GM23338 (cell line): ENCODE results near the gene RHBDF2. TPM values are rescaled to one million over a fixed set of nuclear protein-coding genes. Genes with fewer than 3 reads are reported as not detected.

ENCODE experiments used
- ATAC-seq: fragments of 200-7000 bp; cut with Tn5 transposase; 3 replicates; pipeline ENCODE4 v1.9.1; 2020
- DNase-seq: peaks from one replicate; pipeline ENCODE4 v3.0.0-alpha.2; 2015; ENCODE audit warnings: low spot score
- H2AFZ ChIP-seq: fragments of 200-600 bp; sonication (generic); 2 replicates; pipeline ENCODE4 v1.8.0; 2016; ENCODE audit warnings: antibody characterized with exemption, mild to moderate bottlenecking, moderate library complexity
- H3F3A ChIP-seq: fragments of 200-600 bp; sonication (generic); replicated peaks from 2 replicates; pipeline ENCODE4 v1.8.0; 2017; ENCODE audit warnings: antibody characterized with exemption, mixed run types, low read depth
- H3K27ac ChIP-seq: fragments of 200-600 bp; sonication (generic); 2 replicates; pipeline ENCODE4 v1.6.1; 2016; ENCODE audit warnings: low read depth
- H3K27me3 ChIP-seq: fragments of 200-600 bp; sonication (generic); 2 replicates; pipeline ENCODE4 v1.8.0; 2016; ENCODE audit warnings: mild to moderate bottlenecking, mixed run types, moderate library complexity; ENCODE audit not compliant: insufficient read depth
- H3K36me3 ChIP-seq: fragments of 200-600 bp; sonication (generic); 2 replicates; pipeline ENCODE4 v1.8.0; 2016; ENCODE audit warnings: mild to moderate bottlenecking; ENCODE audit not compliant: insufficient read depth
- H3K4me1 ChIP-seq: fragments of 200-600 bp; sonication (generic); 2 replicates; pipeline ENCODE4 v1.8.0; 2016; ENCODE audit warnings: mild to moderate bottlenecking, moderate library complexity; ENCODE audit not compliant: insufficient read depth
- H3K4me2 ChIP-seq: fragments of 200-600 bp; sonication (generic); 2 replicates; pipeline ENCODE4 v1.7.1; 2017; ENCODE audit warnings: mixed run types
- H3K4me3 ChIP-seq: fragments of 200-600 bp; sonication (generic); 2 replicates; pipeline ENCODE4 v1.6.1; 2016; ENCODE audit warnings: mixed run types
- H3K79me2 ChIP-seq: fragments of 200-600 bp; sonication (generic); replicated peaks from 2 replicates; pipeline ENCODE4 v1.8.0; 2017; ENCODE audit warnings: mild to moderate bottlenecking; ENCODE audit not compliant: insufficient read depth
- H3K9me2 ChIP-seq: fragments of 200-600 bp; sonication (generic); 2 replicates; pipeline ENCODE4 v1.8.0; 2017; ENCODE audit not compliant: insufficient read depth
- H4K20me1 ChIP-seq: fragments of 200-600 bp; sonication (generic); replicated peaks from 2 replicates; pipeline ENCODE4 v1.8.0; 2017; ENCODE audit warnings: mild to moderate bottlenecking; ENCODE audit not compliant: insufficient read depth
- H3K27ac Mint-ChIP-seq: 2 replicates; pipeline ENCODE4 v1.8.0; 2020; ENCODE audit warnings: inconsistent platforms, mild to moderate bottlenecking, moderate library complexity, mixed read lengths
- H3K27me3 Mint-ChIP-seq: 3 replicates; pipeline ENCODE4 v1.8.0; 2022; ENCODE audit warnings: low read depth, mild to moderate bottlenecking, moderate library complexity, mixed read lengths, inconsistent platforms; ENCODE audit not compliant: insufficient read depth, poor library complexity
- H3K36me3 Mint-ChIP-seq: 3 replicates; pipeline ENCODE4 v1.8.0; 2021; ENCODE audit warnings: low read depth, mild to moderate bottlenecking, inconsistent platforms, moderate library complexity, mixed read lengths
- H3K4me1 Mint-ChIP-seq: 3 replicates; pipeline ENCODE4 v1.8.0; 2020; ENCODE audit warnings: mild to moderate bottlenecking, inconsistent platforms, mixed read lengths
- H3K4me3 Mint-ChIP-seq: 3 replicates; pipeline ENCODE4 v1.8.0; 2021; ENCODE audit warnings: moderate library complexity, mild to moderate bottlenecking, inconsistent platforms, mixed read lengths
- H3K9me3 Mint-ChIP-seq: 3 replicates; pipeline ENCODE4 v1.8.0; 2020; ENCODE audit warnings: moderate library complexity, mild to moderate bottlenecking, inconsistent platforms, mixed read lengths
- CREB1 ChIP-seq: fragments of 250-450 bp; sonication (Bioruptor Pico); IDR thresholded peaks from 2 replicates; pipeline ENCODE4 v1.5.0; 2020; ENCODE audit warnings: low read depth, mild to moderate bottlenecking, moderate library complexity
- CTCF ChIP-seq, 2 experiments: fragments of 200-600 bp in 1 of 2; sonication (generic) in 1 of 2; conservative IDR thresholded peaks; 2 replicates each; pipeline versions ENCODE4 v1.5.1 to v1.6.1; 2016 to 2017; ENCODE audit warnings: antibody characterized with exemption in 2 of 2, low read depth in 2 of 2, mild to moderate bottlenecking in 2 of 2, moderate library complexity in 1 of 2
- ETS1 ChIP-seq: IDR thresholded peaks from 2 replicates; pipeline ENCODE4 v1.6.1; 2016; ENCODE audit warnings: antibody characterized with exemption
- EZH2 ChIP-seq: fragments of 200-600 bp; sonication (generic); IDR thresholded peaks from one replicate; pipeline ENCODE4 v1.8.0; 2017; ENCODE audit warnings: antibody characterized with exemption, mild to moderate bottlenecking, low read depth; ENCODE audit not compliant: unreplicated experiment
- EZH2phosphoT487 ChIP-seq: fragments of 200-600 bp; sonication (generic); IDR thresholded peaks from one replicate; pipeline ENCODE4 v1.8.1; 2018; ENCODE audit warnings: antibody characterized with exemption; ENCODE audit not compliant: unreplicated experiment
- JUNB ChIP-seq: IDR thresholded peaks from one replicate; pipeline ENCODE4 v1.6.1; 2016; ENCODE audit warnings: antibody characterized with exemption; ENCODE audit not compliant: unreplicated experiment
- NANOG ChIP-seq: IDR thresholded peaks from 2 replicates; pipeline ENCODE4 v1.6.1; 2016; ENCODE audit warnings: antibody characterized with exemption, borderline replicate concordance
- POLR2AphosphoS5 ChIP-seq: IDR thresholded peaks from 2 replicates; pipeline ENCODE4 v1.6.1; 2016; ENCODE audit warnings: antibody characterized with exemption, low read depth
- REST ChIP-seq: IDR thresholded peaks from one replicate; pipeline ENCODE4 v1.6.1; 2018; ENCODE audit warnings: antibody characterized with exemption; ENCODE audit not compliant: unreplicated experiment
- STAT1 ChIP-seq: IDR thresholded peaks from one replicate; pipeline ENCODE4 v1.6.1; 2016; ENCODE audit warnings: antibody characterized with exemption; ENCODE audit not compliant: unreplicated experiment
- ZNF114 ChIP-seq: fragments of 250-450 bp; sonication (Bioruptor Pico); IDR thresholded peaks from 2 replicates; pipeline ENCODE4 v1.5.0; 2020; ENCODE audit warnings: mild to moderate bottlenecking, moderate library complexity
- ZNF331 ChIP-seq: fragments of 250-450 bp; sonication (Bioruptor Pico); IDR thresholded peaks from 2 replicates; pipeline ENCODE4 v1.5.0; 2020; ENCODE audit warnings: low read depth, mild to moderate bottlenecking, moderate library complexity
- ZNF462 ChIP-seq: fragments of 250-450 bp; sonication (Bioruptor Pico); IDR thresholded peaks from 2 replicates; pipeline ENCODE4 v1.5.0; 2020; ENCODE audit warnings: mild to moderate bottlenecking, moderate library complexity
- polyA plus RNA-seq: library from polyadenylated mRNA; unstranded; fragments of >200 nt; fragmentation: Nextera tagmentation; extraction: Ambion mirVana; gene quantifications from 2 replicates; pipeline ENCODE4 v1.2.1, GENCODE V29; 2016
- total RNA-seq: library from RNA; depleted of rRNA; stranded (reverse); fragments of >200 nt; shearing (Covaris generic); gene quantifications from 2 replicates; pipeline ENCODE4 v1.2.3, GENCODE V29; 2014

The RHBDF2 gene
- total and polyA plus RNA-seq, 2 experiments from 2014 or later = 9.4 to 29.5 TPM

GRCh38 chr17:76441686-76442340 lies 59.4 kb downstream of the RHBDF2 start:
- TF ChIP-seq ZNF114 (no peak), ZNF331 (CRISPR knock-in tag) (no peak), POLR2AphosphoS5 (no peak), CREB1 (CRISPR knock-in tag) (no peak), JUNB (no peak), NANOG (no peak), STAT1 (no peak), CTCF (conservative IDR thresholded peaks at IDR 0.05; ENCODE audit: low read depth in 2 of 2) (no peak), REST (no peak), ZNF462 (CRISPR knock-in tag) (no peak), EZH2phosphoT487 (no peak), EZH2 (no peak), ETS1 (no peak)
- peak; percentile 44 for ATAC-seq
- no peaks in the 10 kb centered on the region for H3K36me3 ChIP-seq
- Mint-ChIP-seq H3K4me1 (peaks cover 86% of the 10 kb centered on the region), H3K4me3 (peak overlapping the region; percentile 41; the same call in 1 of the 3 replicates), H3K27me3 (peaks cover 14% of the 10 kb centered on the region), H3K27ac (peak overlapping the region; percentile 77), H3K36me3 (peaks cover 8% of the 10 kb centered on the region), H3K9me3 (no peaks in the 10 kb centered on the region)
- no peaks in the 10 kb centered on the region for H3K27me3 ChIP-seq
- no peak overlapping the region for H2AFZ ChIP-seq
- peak; percentile 65 for DNase-seq
- peaks cover 18% of the 10 kb centered on the region for H3F3A ChIP-seq
- H3K4me3 ChIP-seq = peak overlapping the region; percentile 2; the same call in 1 of the 2 replicates
- H3K27ac ChIP-seq = peak overlapping the region; percentile 59; the same call in 1 of the 2 replicates
- no peaks in the 10 kb centered on the region for H3K9me2 ChIP-seq
- peaks cover 90% of the 10 kb centered on the region for H3K79me2 ChIP-seq
- peak overlapping the region; percentile 50 for H3K4me2 ChIP-seq
- H4K20me1 ChIP-seq = peaks cover 27% of the 10 kb centered on the region
- peaks cover 96% of the 10 kb centered on the region for H3K4me1 ChIP-seq
